Measurements from ENCODE around the gene CPEB2.

DNA sequence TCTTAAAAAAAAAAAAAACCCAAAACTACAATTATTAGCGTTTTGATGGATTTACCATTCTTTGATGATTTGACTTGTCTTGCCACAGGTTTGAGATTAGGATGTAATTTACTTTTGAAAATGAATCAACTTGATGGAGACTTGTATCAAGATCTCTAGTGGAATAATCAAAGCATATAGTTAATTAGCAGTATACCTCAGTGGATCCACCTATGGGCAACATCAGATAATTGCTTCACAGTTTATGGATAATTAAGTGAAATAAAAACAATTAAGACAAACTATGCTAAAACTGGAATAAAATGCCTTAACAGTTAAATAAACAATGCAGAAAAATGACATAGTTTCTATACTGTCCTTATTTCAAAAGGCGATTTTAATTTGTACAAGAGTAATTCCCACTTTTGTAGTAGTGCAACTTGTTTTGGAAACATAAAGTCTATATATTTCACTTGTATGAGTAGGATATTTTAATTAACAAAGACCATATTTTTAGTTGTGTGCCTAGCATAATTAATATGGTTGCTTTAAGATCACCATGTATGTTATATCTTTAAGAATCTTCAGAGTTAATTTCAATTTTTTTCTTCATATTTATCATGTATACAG is 4.2 kb downstream of the CPEB2 start:
- TF ChIP-seq ZZZ3 (IDR thresholded peaks at IDR 0.05; ENCODE audit: control insufficient read depth, insufficient read length, low read depth) (no peak), TCF7 (IDR thresholded peaks at IDR 0.05; ENCODE audit: borderline replicate concordance) (no peak), TAF1 (IDR thresholded peaks at IDR 0.05; ENCODE audit: borderline replicate concordance, low read depth, low read length) (no peak), CBX5 (IDR thresholded peaks at IDR 0.05; ENCODE audit: low read depth) (no peak), SIX5 (IDR thresholded peaks at IDR 0.05; ENCODE audit: low read depth, low read length, severe bottlenecking) (no peak)
- TF ChIP-seq, protein P1, sequence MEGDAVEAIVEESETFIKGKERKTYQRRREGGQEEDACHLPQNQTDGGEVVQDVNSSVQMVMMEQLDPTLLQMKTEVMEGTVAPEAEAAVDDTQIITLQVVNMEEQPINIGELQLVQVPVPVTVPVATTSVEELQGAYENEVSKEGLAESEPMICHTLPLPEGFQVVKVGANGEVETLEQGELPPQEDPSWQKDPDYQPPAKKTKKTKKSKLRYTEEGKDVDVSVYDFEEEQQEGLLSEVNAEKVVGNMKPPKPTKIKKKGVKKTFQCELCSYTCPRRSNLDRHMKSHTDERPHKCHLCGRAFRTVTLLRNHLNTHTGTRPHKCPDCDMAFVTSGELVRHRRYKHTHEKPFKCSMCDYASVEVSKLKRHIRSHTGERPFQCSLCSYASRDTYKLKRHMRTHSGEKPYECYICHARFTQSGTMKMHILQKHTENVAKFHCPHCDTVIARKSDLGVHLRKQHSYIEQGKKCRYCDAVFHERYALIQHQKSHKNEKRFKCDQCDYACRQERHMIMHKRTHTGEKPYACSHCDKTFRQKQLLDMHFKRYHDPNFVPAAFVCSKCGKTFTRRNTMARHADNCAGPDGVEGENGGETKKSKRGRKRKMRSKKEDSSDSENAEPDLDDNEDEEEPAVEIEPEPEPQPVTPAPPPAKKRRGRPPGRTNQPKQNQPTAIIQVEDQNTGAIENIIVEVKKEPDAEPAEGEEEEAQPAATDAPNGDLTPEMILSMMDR (IDR thresholded peaks at IDR 0.05 in 2 of 3, conservative IDR thresholded peaks at IDR 0.05 in 1 of 3; ENCODE audit: control insufficient read depth in 2 of 3, extremely low read depth in 1 of 3, insufficient read depth in 1 of 3, low read depth in 3 of 3, low read length in 3 of 3): peak; percentile 30 to 46 (median 32); a peak in 4 of 6 replicates

Data from GM12878 (cell line).